Activated naive CD4-positive, alpha-beta T cell treated with anti-CD3 and anti-CD28 coated beads for 36 hours (primary cell): Measurements from ENCODE around the gene FLACC1. TPM values are rescaled to one million over a fixed set of nuclear protein-coding genes. Genes with fewer than 3 reads are reported as not detected.
"Not testable (repeated sequence)": the region's sequence is repeated elsewhere in the genome, so short reads cannot be mapped to it uniquely, and the experiment has no call there.

Experiments
- CTCF ChIA-PET: fragments of 350-600 bp; sonication (Branson Sonifier 250); formaldehyde crosslinking; loops from one replicate; lab custom pipeline; 2021; ENCODE audit warnings: antibody characterized with exemption; lab: Charles Lee
- DNase-seq: peaks from one replicate; pipeline ENCODE4 v3.0.0-alpha.2; 2020
- H3K27ac Mint-ChIP-seq: one replicate; pipeline ENCODE4 v1.8.0; 2021; ENCODE audit warnings: mild to moderate bottlenecking, mixed read lengths
- H3K27me3 Mint-ChIP-seq: one replicate; pipeline ENCODE4 v1.8.0; 2021; ENCODE audit warnings: low read depth, mixed read lengths
- H3K36me3 Mint-ChIP-seq: one replicate; pipeline ENCODE4 v1.8.0; 2021; ENCODE audit warnings: low read depth, mixed read lengths
- H3K4me1 Mint-ChIP-seq: one replicate; pipeline ENCODE4 v1.8.0; 2021; ENCODE audit warnings: low read depth, mixed read lengths
- H3K4me3 Mint-ChIP-seq: one replicate; pipeline ENCODE4 v1.8.0; 2021; ENCODE audit warnings: mild to moderate bottlenecking, moderate library complexity, mixed read lengths
- H3K9me3 Mint-ChIP-seq: one replicate; pipeline ENCODE4 v1.8.0; 2021; ENCODE audit warnings: mixed read lengths
- intact Hi-C: fragments of 100-400 bp; cut with micrococcal nuclease; formaldehyde crosslinking; loops from one replicate; pipeline ENCODE4 v1.15.1; 2023
- total RNA-seq, 2 experiments: library from RNA; stranded (reverse); gene quantifications; one replicate each; pipeline ENCODE4 v1.2.3, GENCODE V29; 2021

Gene FLACC1
- total RNA-seq, 2 experiments from 2014 or later: 0.57 to 0.84 TPM

DNA sequence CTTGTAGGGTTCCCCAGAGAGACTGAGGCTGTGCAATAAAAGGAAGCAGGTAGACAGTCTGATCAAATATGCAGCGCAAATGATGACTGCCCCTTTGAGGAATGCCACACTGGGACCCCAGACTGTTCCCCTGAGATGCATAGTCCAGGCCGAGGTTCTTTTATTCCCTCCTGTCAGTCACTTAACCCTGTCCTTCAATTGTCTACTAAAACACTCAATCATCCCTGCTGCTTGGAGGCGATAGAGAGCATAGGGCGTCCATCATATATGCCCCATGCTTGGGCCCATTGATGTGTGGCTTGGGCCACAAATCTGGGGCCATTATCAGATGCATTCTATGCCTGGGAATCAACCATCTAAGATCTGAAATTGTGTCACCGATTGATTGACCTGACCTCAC is 112.3 kb downstream of the FLACC1 start:
- Mint-ChIP-seq H3K4me3 (no peak overlapping the region), H3K36me3 (peaks cover 32% of the 10 kb centered on the region), H3K9me3 (peaks cover 9% of the 10 kb centered on the region), H3K27ac (no peak overlapping the region), H3K27me3 (no peaks in the 10 kb centered on the region), H3K4me1 (peaks cover 42% of the 10 kb centered on the region)
- CTCF ChIA-PET: interaction anchor here (0.7 to 3.2 kb wide), 2 partner anchors 12 to 63 kb away, joined by 3 to 10 read pairs; no protein-coding TSS in a partner anchor
- no peak for DNase-seq
- intact Hi-C loops: no loop called here

DNA sequence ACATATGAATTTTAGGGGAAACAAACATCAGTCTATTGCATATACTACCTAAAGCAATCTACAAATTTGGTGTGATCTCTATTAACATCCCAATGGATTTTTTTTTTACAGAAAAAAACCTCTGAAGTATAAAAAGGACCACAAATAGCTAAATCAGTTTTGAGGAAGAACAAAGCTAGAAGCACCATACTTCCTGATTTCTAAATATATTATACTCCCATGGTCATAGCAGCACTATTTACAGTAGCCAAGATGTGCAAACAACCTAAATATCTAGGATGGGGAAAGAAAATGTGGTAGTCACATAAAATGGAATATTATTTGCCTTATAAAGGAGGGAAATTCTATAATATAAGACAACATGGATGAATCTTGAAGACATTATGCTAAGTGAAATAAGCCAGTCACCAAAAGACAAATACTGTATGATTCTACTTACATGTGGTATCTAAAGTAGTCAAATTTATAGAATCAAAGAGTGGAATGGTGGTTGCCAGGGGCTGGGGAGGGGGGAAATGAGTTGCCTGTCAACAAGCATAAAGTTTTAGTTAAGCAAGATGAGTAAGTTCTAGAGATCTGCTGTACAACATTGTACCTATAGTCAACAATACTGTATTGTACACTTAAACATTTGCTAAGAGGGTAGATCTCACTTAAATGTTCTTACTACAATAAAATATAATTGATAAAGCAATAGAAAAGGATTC is 114.4 kb downstream of the FLACC1 start:
- H3K36me3 Mint-ChIP-seq: peaks cover 38% of the 10 kb centered on the region
- no peaks in the 10 kb centered on the region for H3K27me3 Mint-ChIP-seq
- H3K27ac Mint-ChIP-seq: no peak overlapping the region
- no peak for DNase-seq
- no peak overlapping the region for H3K4me3 Mint-ChIP-seq
- peaks cover 41% of the 10 kb centered on the region for H3K4me1 Mint-ChIP-seq
- peaks cover 11% of the 10 kb centered on the region for H3K9me3 Mint-ChIP-seq
- intact Hi-C loops: no loop called here
- CTCF ChIA-PET: interaction anchor here (0.9 to 3.2 kb wide), 3 partner anchors 10 to 22 kb away, joined by 3 to 10 read pairs (median 3); no protein-coding TSS in a partner anchor

DNA sequence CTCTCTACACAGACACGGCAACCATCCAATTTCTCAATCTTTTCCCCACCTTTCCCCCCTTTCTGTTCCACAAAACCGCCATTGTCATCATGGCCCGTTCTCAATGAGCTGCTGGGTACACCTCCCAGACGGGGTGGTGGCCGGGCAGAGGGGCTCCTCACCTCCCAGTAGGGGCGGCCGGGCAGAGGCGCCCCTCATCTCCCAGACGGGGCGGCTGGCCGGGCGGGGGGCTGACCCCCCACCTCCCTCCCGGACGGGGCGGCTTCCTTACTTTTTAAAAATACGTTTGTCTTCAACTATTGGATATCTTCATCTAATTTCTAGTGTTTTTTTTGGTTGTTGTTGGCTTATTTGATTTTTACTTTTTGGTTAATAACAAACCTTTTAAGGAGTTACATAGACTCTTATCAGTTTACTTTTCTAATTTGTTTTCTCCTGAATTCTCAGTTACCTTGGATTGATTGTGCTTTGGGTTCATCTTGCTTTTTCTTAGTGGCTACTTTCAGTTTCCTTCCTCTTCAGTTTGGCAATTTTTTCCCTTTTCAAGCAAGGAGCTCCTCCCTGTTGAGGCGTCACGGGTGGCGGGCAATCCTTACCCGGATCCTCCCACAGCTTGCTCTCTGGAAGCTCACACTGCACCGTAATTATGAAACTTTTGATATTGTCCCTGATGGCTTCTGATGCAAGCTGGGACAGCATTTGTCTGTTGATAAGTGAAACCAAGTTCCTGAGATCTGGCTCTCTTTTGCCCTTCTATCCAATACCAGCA is 117.8 kb downstream of the FLACC1 start:
- intact Hi-C loops: loop anchor here (5.0 to 10.0 kb wide), 2 partner anchors 173 to 795 kb away; partner anchors contain the start of gene FZD7
- peaks cover 43% of the 10 kb centered on the region for H3K4me1 Mint-ChIP-seq
- peaks cover 11% of the 10 kb centered on the region for H3K9me3 Mint-ChIP-seq
- H3K4me3 Mint-ChIP-seq, H3K27me3 Mint-ChIP-seq: not testable (repeated sequence)
- CTCF ChIA-PET: interaction anchor here (3.0 kb wide), 1 partner anchor 125 kb away, joined by 46 read pairs; no protein-coding TSS in a partner anchor
- DNase-seq: peak; percentile 27
- peak overlapping the region; percentile 11 for H3K27ac Mint-ChIP-seq
- peaks cover 53% of the 10 kb centered on the region for H3K36me3 Mint-ChIP-seq

Other genes starting within 250 kb of the FLACC1 start
- 100 to 1,000 TPM; 214 to 222 TPM for gene CFLAR, start 241.2 kb downstream of the FLACC1 start, total RNA-seq
- gene CASP10, start 174.2 kb downstream of the FLACC1 start, total RNA-seq: 10 to 100 TPM; 22.0 to 22.1 TPM
- gene CASP8, start 96.8 kb downstream of the FLACC1 start, total RNA-seq: 10 to 100 TPM; 37.0 to 39.8 TPM
- gene TRAK2, start 94.1 kb upstream of the FLACC1 start, total RNA-seq: 10 to 100 TPM; 10.4 TPM
- 10 to 100 TPM; 17.6 to 19.1 TPM for gene STRADB, start 94.4 kb upstream of the FLACC1 start, total RNA-seq